ENCODE measurements around the gene TENM4. TPM values are rescaled to one million over a fixed set of nuclear protein-coding genes. Genes with fewer than 3 reads are reported as not detected.

TENM4 gene
- total and polyA plus RNA-seq, 2 donors: 1.5 to 27.8 TPM

GRCh38 chr11:78694152-78694551 lies 746.7 kb downstream of the TENM4 start:
- DNase-seq (ENCODE audit: extremely low spot score): no peak
- no peak overlapping the region for H3K27ac ChIP-seq (ENCODE audit: low read depth)
- no peak overlapping the region for H3K4me3 ChIP-seq (ENCODE audit: low read depth, low read length)
- H3K4me1 ChIP-seq (ENCODE audit: insufficient read depth): no peaks in the 10 kb centered on the region
- 88% methylated on average over 4 of the region's 4 CpGs for WGBS
- H3K36me3 ChIP-seq (ENCODE audit: insufficient read depth): no peaks in the 10 kb centered on the region

GRCh38 chr11:78691215-78691614 lies 749.6 kb downstream of the TENM4 start:
- H3K4me1 ChIP-seq (ENCODE audit: insufficient read depth): no peaks in the 10 kb centered on the region
- 87% methylated on average over 2 of the region's 2 CpGs for WGBS
- no peak overlapping the region for H3K4me3 ChIP-seq (ENCODE audit: low read depth, low read length)
- no peaks in the 10 kb centered on the region for H3K36me3 ChIP-seq (ENCODE audit: insufficient read depth)
- no peak overlapping the region for H3K27ac ChIP-seq (ENCODE audit: low read depth)
- DNase-seq (ENCODE audit: extremely low spot score): no peak

- DNase-seq (ENCODE audit: extremely low spot score): no peak
- no peaks in the 10 kb centered on the region for H3K4me1 ChIP-seq (ENCODE audit: insufficient read depth)
- H3K27ac ChIP-seq (ENCODE audit: low read depth): no peak overlapping the region
- H3K4me3 ChIP-seq (ENCODE audit: low read depth, low read length): no peak overlapping the region
- H3K36me3 ChIP-seq (ENCODE audit: insufficient read depth): no peaks in the 10 kb centered on the region
- WGBS: 79% methylated on average over 2 of the region's 2 CpGs
Observed at GRCh38 chr11:78690352-78690987, 750.4 kb downstream of the TENM4 start.

GRCh38 chr11:78689585-78690153 lies 751.2 kb downstream of the TENM4 start:
- Histone ChIP-seq H3K36me3 (ENCODE audit: insufficient read depth) (no peaks in the 10 kb centered on the region), H3K4me3 (ENCODE audit: low read depth, low read length) (no peak overlapping the region), H3K4me1 (ENCODE audit: insufficient read depth) (no peaks in the 10 kb centered on the region), H3K27ac (ENCODE audit: low read depth) (no peak overlapping the region)
- no peak for DNase-seq (ENCODE audit: extremely low spot score)
- WGBS: 90% methylated on average over 5 of the region's 5 CpGs

- H3K27ac ChIP-seq (ENCODE audit: low read depth): no peak overlapping the region
- DNase-seq (ENCODE audit: extremely low spot score): no peak
- 76% methylated on average over 3 of the region's 3 CpGs for WGBS
Observed at GRCh38 chr11:78689101-78689500, 751.7 kb downstream of the TENM4 start.

GRCh38 chr11:78688460-78688859 lies 752.4 kb downstream of the TENM4 start:
- H3K4me3 ChIP-seq (ENCODE audit: low read depth, low read length): no peak overlapping the region
- DNase-seq (ENCODE audit: extremely low spot score): no peak
- H3K4me1 ChIP-seq (ENCODE audit: insufficient read depth): no peaks in the 10 kb centered on the region
- no peaks in the 10 kb centered on the region for H3K36me3 ChIP-seq (ENCODE audit: insufficient read depth)
- 85% methylated on average over 1 of the region's 1 CpG for WGBS
- no peak overlapping the region for H3K27ac ChIP-seq (ENCODE audit: low read depth)

More at GRCh38 chr11:78689101-78689500, 751.7 kb downstream of the TENM4 start:
- Histone ChIP-seq H3K4me3 (ENCODE audit: low read depth, low read length) (no peak overlapping the region), H3K4me1 (ENCODE audit: insufficient read depth) (no peaks in the 10 kb centered on the region), H3K36me3 (ENCODE audit: insufficient read depth) (no peaks in the 10 kb centered on the region)

GRCh38 chr11:78685156-78685555 lies 755.7 kb downstream of the TENM4 start:
- DNase-seq (ENCODE audit: extremely low spot score): no peak
- WGBS: 91% methylated on average over 3 of the region's 3 CpGs
- H3K27ac ChIP-seq (ENCODE audit: low read depth): no peak overlapping the region

GRCh38 chr11:78684377-78684776 lies 756.5 kb downstream of the TENM4 start:
- 89% methylated on average over 2 of the region's 2 CpGs for WGBS

More at GRCh38 chr11:78685156-78685555, 755.7 kb downstream of the TENM4 start:
- Histone ChIP-seq H3K4me3 (ENCODE audit: low read depth, low read length) (no peak overlapping the region), H3K4me1 (ENCODE audit: insufficient read depth) (no peaks in the 10 kb centered on the region), H3K36me3 (ENCODE audit: insufficient read depth) (no peaks in the 10 kb centered on the region)

GRCh38 chr11:78683774-78684173 lies 757.1 kb downstream of the TENM4 start:
- H3K4me1 ChIP-seq (ENCODE audit: insufficient read depth): no peaks in the 10 kb centered on the region
- DNase-seq (ENCODE audit: extremely low spot score): no peak
- H3K27ac ChIP-seq (ENCODE audit: low read depth): no peak overlapping the region
- no peaks in the 10 kb centered on the region for H3K36me3 ChIP-seq (ENCODE audit: insufficient read depth)
- H3K4me3 ChIP-seq (ENCODE audit: low read depth, low read length): no peak overlapping the region
- 92% methylated on average over 5 of the region's 5 CpGs for WGBS

More at GRCh38 chr11:78684377-78684776, 756.5 kb downstream of the TENM4 start:
- H3K36me3 ChIP-seq (ENCODE audit: insufficient read depth): no peaks in the 10 kb centered on the region
- no peak overlapping the region for H3K27ac ChIP-seq (ENCODE audit: low read depth)
- H3K4me3 ChIP-seq (ENCODE audit: low read depth, low read length): no peak overlapping the region
- no peaks in the 10 kb centered on the region for H3K4me1 ChIP-seq (ENCODE audit: insufficient read depth)
- no peak for DNase-seq (ENCODE audit: extremely low spot score)

GRCh38 chr11:78676026-78676557 lies 764.7 kb downstream of the TENM4 start:
- Histone ChIP-seq H3K4me1 (ENCODE audit: insufficient read depth) (no peaks in the 10 kb centered on the region), H3K4me3 (ENCODE audit: low read depth, low read length) (no peak overlapping the region), H3K27ac (ENCODE audit: low read depth) (no peak overlapping the region), H3K36me3 (ENCODE audit: insufficient read depth) (no peaks in the 10 kb centered on the region)
- WGBS: 94% methylated on average over 24 of the region's 24 CpGs
- no peak for DNase-seq (ENCODE audit: extremely low spot score)

- Histone ChIP-seq H3K36me3 (ENCODE audit: insufficient read depth) (no peaks in the 10 kb centered on the region), H3K27ac (ENCODE audit: low read depth) (no peak overlapping the region), H3K4me3 (ENCODE audit: low read depth, low read length) (no peak overlapping the region), H3K4me1 (ENCODE audit: insufficient read depth) (no peaks in the 10 kb centered on the region)
- WGBS: 87% methylated on average over 9 of the region's 9 CpGs
- no peak for DNase-seq (ENCODE audit: extremely low spot score)
Observed at GRCh38 chr11:78672850-78673620, 767.8 kb downstream of the TENM4 start.

GRCh38 chr11:78669249-78669648 lies 771.6 kb downstream of the TENM4 start:
- no peak for DNase-seq (ENCODE audit: extremely low spot score)
- H3K27ac ChIP-seq (ENCODE audit: low read depth): no peak overlapping the region
- H3K4me3 ChIP-seq (ENCODE audit: low read depth, low read length): no peak overlapping the region
- H3K4me1 ChIP-seq (ENCODE audit: insufficient read depth): no peaks in the 10 kb centered on the region
- no peaks in the 10 kb centered on the region for H3K36me3 ChIP-seq (ENCODE audit: insufficient read depth)
- 97% methylated on average over 17 of the region's 17 CpGs for WGBS

GRCh38 chr11:78667461-78667860 lies 773.4 kb downstream of the TENM4 start:
- no peaks in the 10 kb centered on the region for H3K4me1 ChIP-seq (ENCODE audit: insufficient read depth)
- DNase-seq (ENCODE audit: extremely low spot score): no peak
- WGBS: 85% methylated on average over 2 of the region's 2 CpGs
- no peak overlapping the region for H3K4me3 ChIP-seq (ENCODE audit: low read depth, low read length)
- H3K27ac ChIP-seq (ENCODE audit: low read depth): no peak overlapping the region
- H3K36me3 ChIP-seq (ENCODE audit: insufficient read depth): no peaks in the 10 kb centered on the region

GRCh38 chr11:78666675-78667160 lies 774.1 kb downstream of the TENM4 start:
- Histone ChIP-seq H3K4me1 (ENCODE audit: insufficient read depth) (no peaks in the 10 kb centered on the region), H3K4me3 (ENCODE audit: low read depth, low read length) (no peak overlapping the region), H3K27ac (ENCODE audit: low read depth) (no peak overlapping the region), H3K36me3 (ENCODE audit: insufficient read depth) (no peaks in the 10 kb centered on the region)
- DNase-seq (ENCODE audit: extremely low spot score): no peak

Data from urinary bladder (tissue), 4 donors.